Fibroblast of skin of abdomen (primary cell): ENCODE measurements around the gene FBXL14.
"Not testable (repeated sequence)": the region's sequence is repeated elsewhere in the genome, so short reads cannot be mapped to it uniquely, and the experiment has no call there.

Source experiments
- DNase-seq: peaks from one replicate; pipeline ENCODE4 v3.0.0-alpha.2; 2013

The FBXL14 gene

DNA sequence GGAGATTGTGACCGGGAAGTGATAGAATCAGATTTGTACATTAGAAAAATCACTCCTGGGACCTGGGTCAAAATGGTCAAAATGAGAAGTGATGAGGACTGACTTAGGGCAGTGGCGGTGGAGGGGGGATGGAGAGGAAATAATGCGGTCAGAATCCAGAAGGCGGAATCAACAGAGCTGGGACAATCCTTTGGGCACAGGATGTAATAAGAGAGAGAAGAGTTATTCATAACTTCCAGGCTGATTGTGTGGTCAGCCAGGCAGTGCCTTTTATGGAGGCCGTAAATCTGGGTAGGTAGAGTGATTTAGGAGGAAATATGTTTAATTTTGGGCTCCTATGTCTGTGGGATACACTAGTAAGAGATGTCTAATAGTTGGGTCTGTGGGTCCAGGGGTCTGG is 21.6 kb downstream of the FBXL14 start:
- no peak for DNase-seq

DNA sequence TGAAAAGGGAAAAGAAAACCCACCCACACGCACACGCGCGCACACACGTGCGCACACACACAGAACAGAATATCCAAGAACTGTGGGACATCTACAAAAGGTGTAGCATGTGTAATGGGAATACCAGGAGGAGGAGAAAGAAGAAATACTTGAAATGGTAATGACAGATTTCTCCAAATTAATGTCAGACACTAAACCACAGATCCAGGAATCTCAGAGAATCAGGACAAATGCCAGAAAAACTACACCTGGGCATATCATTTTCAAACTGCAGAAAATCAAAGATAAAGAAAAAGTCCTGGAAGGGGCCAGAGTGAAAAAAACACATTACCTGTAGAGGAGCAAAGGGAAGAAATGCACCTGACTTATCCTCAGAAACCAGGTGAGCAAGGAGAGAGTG is 26.5 kb downstream of the FBXL14 start:
- no peak for DNase-seq

DNA sequence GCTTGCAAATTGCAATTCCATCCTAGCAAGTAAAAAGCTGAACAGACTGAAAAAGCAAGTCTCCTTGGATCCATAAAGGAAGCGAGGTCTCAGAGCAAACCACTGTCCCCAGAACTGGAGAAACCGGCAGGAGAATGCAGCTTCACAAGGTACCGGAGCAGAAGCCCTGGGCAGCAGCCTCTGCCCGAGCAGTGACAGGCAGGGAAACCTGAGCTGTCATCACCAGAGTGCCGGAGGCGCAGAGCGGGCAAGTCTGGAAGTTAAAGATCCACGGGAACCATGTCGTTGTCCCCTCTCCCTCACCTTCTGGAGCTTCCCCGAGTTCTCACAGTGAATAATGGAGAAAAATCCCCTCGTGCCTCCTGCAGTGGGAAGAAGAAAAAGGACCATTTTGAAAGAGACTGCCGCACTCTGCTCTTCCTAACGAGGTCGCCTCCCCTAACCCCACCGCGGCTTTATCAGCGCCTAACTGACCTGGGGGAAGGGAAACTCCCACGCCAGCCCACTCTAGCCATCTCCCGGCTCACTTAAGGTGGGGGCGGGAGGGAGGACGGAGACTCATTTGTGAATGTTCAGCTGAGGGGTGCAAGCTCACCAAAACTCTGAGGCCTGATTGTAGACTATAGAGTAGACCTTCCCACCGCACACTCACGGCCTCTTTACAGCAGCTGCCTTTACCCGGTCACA is 27.8 kb downstream of the FBXL14 start:
- no peak for DNase-seq

DNA sequence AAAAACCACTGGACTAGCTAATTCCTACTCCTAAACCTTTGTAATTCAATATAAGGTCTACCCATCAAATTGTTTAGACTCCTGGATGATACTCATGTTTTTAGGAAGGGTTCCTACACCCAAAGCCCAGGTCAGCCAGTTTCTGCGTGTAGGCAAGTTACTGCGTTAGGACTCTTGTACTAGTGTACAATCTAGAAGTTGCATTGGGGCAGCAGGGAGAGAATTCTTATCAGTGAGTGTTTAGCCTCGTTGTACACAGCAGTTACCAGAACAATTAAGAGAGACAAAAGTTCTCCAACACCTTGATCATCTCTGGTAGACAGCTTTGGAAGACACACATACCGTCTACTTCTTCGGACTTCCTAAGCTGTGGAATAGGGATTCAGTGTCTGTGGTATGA is 29.2 kb downstream of the FBXL14 start:
- DNase-seq: no peak

DNA sequence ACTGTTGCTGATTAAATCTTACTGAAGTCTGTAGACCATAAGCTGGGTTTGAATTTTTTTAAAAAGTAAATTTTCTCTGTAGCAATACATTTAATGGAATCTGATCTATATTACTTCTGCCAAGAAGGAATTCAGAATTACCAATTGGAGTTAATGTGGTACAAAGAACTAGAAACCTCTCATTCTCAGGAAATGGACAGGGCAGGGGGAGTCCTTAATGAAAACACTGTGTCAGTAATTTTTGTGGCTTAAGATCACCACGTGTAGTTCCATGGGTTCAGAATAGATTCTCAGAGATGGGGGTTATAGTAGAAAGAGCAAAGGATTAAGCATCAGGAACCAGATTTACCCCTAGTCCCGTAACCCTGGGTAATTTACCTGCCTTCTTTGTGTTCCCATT is 30.3 kb downstream of the FBXL14 start:
- peak; percentile 62 for DNase-seq

DNA sequence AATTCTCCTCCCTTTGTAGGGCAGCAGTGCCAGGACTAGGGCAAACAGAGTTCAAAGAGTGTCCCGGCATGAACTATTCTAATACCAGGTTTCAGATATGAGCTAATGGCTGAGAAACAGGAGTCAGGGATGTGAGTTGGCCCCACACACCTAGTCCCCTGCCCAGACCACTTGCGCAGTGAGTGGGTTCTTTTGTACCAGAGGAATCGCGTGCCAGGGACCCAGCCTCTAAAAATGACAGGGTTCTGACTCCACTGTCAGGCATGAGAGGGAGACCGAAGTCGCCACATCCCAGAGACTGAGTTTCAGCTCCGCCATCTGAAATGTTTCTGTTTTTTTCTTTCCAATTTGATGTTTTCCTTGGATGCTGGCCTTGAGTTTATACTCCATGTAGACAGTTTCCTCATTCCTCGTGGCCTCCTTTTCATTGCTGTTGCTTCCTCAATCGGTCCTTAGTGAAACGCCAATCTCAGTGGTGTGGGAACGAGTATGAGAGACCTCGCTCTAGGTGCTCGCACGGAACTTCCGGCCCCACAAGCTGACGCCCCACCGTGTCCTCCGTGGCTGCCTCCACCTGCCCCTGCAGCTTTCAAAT is 31.5 kb downstream of the FBXL14 start:
- no peak for DNase-seq

DNA sequence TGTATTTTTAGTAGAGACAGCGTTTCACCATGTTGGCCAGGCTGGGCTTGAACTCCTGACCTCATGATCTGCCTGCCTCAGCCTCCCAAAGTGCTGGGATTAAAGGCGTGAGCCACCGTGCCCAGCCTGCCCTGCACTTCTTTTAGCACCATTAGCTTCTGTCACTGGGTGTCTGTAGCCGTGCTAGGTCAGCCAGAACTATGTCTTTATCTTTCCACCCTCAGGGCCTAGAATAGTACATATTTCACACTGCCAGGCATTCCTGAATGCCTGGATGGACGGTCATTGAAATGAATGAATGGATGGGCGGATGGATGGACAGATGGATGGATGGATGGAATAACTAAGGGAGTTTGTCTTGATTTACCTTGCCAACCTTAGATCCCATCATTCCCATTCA is 33.7 kb downstream of the FBXL14 start:
- DNase-seq: no peak

DNA sequence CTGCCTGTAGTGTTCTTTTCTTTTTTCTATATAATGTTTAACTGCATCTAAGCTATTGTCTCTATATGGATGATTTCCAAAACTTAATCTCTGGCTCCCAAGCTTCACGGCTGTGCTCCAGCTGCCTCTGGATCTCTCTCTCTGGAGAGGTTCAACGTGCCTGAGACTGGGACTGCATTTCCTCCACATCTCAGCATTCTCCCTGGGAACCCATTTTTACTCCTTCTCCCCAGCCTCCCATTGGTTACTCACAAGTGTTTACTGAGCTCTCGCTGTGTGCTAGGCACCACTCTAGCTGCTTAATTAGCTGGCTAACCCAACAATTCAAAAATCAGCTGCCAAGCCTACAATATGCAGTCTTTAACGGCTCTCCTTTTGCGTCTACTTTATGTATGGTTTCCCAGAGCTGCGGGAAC is 34.7 kb downstream of the FBXL14 start:
- DNase-seq: no peak

DNA sequence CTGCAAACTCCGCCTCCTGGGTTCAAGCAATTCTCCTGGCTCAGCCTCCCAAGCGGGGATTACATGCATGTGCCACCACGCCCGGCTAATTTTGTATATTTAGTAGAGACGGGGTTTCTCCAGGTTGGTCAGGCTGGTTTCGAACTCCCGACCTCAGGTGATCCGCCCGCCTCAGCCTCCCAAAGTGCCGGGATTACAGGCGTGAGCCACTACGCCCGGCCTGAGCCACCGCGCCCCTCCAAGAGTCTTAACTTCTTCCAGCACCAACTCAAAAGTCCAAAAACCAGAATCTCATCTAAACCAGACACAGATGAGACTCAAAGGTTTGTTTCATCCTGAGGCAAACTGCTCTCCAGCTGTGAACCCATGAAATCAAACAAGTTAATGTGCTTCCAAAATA is 36.3 kb downstream of the FBXL14 start:
- DNase-seq: not testable (repeated sequence)

DNA sequence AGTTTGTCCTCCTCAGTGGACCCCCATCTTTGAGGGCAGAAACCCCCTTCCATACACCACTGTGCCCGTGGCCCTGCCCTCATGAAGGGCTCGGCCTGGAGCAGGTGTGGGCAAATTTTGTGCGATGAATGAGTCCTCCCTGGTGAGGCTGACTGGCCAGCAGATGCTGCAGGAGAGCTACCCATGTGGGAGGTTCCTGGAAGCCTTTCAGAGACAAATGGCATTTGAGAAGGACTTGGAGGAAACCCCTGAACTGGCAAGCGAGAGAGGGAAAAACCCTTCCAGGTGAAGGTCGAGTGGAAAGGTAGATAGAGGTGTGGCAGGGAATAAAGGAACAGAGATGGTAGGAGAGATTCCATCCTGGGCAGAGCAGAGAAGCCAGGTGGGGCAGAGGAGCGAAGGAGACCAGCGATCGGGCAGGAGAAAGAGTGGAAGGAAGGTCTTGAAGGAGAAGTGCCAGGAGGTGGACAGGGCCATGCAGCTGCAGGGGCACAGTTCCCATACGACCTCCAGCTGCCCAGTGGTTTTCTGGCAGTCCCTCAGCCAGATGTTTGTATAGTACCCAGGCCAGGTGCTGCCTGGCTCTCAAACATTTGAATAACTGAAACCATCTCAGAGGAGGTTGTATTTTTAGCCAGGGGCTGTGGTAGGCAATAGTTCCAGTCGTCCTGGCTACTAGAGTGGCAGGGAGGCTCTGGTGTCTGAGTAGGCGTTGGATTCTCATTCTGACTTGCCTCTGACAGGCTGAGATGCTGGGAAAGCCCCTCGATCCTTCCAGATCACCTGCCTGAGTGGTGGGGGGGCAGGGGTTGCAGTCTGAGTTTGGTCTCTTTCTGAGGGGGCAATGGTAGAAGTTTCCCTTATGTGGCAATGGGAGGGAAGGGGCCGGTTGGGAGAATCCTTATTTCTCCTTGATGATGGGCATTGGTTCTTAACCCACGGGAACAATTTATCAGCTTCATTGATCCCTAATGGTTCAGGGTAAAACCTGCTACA is 40.1 kb downstream of the FBXL14 start:
- DNase-seq: no peak

DNA sequence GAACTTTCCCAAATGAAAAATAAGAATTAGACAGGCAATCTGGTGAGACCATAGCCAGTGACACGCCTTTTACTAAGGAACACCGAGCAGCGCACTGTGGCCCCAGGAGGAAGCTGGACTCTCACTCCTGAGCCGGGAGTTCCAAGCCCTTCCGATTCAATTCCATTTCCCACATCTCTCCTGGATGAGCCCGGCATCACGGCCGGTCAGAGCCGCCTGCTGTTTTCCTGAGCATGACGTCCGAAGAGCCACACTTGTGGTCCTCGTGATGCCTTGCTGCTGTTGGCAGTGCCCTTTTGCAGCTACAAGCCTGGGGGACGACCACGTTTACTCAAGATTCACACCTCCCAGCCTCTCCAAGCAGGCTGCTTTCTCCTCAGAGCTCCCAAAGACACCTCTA is 40.8 kb downstream of the FBXL14 start:
- DNase-seq: no peak

DNA sequence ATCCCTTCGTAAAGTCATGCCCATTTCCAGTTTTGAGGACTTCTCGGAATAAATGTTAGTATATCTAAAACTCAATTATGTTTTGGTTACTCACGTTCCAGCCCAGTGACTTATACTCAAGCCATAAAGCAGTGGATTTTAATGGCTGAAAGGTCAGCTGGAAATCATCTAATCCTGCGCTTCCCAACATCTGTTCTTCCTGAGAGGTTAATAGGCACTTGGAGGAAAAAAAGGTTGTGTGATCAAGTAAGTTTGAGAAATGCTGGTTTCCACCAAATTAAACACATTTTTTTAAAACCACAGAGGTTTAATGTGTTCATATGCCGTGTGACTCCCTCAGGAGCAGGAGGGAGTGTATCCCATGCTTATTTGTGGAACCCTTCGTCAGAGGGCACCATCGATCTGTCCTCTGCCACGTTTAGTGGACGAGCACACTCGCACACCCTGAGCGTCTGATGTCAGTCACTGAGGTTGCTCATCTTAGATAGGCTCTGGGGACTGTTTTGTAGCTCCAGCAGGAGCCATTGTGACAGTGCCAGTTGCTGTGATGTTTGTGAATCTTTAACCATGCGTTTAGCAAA is 41.4 kb downstream of the FBXL14 start:
- DNase-seq: peak; percentile 80

DNA sequence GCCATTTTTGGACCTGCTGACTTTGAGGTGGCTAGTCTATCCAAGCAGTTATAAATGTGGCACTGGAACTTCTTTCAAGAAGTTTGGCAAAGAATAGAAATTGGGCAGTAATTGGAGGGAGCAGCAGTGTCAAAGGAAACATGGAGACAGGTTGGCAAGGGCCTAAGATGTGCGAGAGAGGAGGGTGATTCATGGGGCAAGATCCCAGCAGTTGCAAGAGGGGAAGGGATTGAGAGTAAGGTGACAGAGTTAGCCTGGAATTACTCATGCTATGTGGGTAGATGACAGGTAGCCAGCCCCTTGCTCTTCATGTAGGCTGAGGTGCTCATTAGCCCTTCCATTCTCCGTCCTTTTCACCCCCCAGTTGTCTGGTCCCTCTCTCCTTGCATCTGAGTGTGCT is 42.2 kb downstream of the FBXL14 start:
- DNase-seq: no peak

DNA sequence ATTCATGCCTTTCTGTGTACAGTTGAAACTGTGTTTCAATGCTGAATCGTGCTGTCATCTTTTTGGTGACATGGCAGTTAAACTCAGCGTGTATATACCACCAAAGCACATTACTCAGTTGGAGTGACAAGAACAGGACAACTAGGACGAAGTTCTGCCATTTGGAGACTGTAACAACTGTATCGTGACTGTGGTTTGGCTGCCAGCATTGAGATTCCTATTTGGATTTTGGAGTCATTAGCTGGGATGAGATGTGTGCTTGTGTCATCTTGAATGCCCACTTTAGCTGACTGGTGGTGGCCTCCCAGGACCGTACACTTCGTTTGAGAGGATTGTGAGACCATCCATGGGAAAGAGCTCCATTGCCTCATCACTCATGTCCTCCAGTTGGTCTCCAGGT is 42.9 kb downstream of the FBXL14 start:
- no peak for DNase-seq

DNA sequence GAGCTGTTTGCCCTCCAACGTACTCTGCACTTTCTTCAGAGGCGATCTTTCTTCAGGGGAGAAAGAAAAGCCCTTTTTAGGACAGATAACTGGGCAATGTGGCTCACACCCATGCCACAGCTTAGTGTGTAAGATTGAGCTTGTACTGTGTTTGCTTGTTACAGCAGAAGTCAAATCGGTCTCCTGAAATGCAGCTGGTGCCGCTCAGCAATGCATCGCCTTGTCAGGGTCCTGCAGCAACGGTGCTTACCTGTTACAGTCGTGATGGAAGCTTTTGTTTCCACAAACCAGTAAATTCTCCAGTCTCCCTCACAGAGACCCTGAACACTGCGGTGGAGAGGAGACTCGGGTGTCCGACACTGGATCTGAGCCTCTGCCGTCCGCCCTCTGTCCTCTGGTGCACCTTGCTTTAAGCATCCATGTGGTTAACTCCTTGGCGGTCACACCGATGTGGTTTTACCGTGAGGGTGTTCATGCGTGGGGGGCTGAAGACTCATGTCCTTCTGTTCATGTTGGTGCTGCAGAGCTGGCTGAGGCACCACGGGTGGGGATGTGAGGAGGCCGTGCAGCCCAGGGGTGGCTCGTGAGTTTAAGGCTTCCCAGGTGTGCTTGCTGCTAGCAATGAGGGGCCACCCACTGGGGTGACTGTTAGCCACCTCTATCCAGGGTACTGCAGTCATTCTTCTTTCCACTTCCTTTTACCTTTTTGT is 47.3 kb downstream of the FBXL14 start:
- no peak for DNase-seq

DNA sequence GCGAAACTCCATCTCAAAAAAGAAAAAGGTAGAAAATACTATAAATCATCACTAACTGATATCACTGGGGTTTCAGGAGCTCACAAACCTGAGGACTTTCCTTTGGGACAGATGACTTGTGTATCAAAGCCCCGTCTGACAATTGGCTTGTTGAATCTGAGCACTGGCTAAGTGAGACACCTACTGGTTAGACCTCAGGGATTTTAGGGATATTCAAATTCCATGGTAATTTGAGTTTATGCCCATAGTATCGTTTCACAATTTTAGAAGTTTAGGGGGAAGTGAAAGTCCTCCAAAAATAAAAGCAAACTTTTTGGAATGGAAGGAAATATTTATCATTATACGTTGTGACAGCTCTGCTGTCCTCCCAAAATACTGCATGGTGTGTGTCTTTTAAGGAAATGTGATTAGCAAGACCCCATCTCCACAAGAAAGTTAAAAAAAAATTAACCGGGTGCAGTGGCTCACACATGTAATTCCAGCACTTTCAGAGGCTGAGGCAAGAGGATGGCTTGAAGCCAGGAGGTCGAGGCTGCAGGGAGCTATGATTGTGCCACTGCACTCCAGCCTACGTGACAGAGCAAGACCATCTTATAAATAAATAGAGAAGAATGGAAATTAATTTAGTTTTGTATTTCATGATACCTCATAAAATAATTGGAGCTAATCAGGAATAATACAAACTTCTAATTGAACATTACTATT is 49.2 kb downstream of the FBXL14 start:
- no peak for DNase-seq

DNA sequence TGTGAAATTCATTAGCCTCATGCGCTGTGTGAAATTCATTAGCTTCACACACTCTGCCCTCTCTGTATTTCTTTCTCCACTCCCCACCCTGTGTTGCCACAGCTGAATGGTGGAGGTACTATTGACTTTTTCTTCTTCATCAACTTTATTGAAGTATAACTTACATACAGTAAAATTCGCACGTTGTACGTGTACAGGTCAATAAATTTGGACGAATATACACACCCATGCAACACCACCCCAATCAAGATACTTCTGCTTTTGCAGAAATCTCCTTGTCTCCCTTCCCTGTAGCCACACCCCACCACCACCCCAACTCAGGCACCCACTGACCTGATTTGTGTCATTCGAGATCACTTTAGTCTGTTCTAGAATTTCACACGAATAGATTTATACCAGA is 51.8 kb downstream of the FBXL14 start:
- DNase-seq: no peak

DNA sequence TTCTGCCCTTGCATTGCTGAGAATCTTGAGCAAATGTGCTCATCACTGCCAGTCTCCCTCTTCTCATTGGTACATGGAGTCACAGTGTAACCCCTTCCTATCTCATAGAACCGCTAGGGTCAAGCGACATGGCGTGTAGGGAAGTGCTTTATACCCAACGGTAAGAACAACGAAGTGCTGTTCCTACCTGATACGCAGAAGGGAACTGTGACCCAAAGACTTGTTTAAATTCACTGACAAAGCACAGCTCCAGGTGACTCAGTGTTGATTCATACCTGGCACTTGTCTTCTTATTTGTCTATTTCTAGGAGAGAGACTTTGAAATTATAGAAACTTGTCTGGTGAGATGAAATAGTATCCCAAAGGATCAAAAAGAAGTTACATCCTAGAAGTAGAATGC is 53.7 kb downstream of the FBXL14 start:
- DNase-seq: no peak

DNA sequence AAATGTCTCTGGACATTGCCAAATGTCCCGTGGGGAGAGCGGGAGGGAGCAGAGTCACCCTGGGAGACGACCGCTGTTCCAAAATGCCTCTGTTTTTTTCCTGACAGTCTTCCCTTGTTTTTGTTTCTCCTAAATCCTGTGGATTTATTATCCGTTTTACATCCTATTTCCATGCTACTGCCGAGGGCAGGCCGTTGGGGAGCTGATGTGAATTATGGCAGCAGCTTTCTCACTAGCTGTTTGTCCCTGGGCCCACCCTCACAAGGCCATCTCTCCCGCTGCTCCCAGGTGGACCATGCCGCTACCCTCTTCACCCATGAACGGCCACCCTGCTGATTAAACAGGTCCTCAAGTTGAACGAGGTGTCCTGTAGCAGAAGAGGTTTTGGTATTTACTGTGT is 55.2 kb downstream of the FBXL14 start:
- DNase-seq: no peak

DNA sequence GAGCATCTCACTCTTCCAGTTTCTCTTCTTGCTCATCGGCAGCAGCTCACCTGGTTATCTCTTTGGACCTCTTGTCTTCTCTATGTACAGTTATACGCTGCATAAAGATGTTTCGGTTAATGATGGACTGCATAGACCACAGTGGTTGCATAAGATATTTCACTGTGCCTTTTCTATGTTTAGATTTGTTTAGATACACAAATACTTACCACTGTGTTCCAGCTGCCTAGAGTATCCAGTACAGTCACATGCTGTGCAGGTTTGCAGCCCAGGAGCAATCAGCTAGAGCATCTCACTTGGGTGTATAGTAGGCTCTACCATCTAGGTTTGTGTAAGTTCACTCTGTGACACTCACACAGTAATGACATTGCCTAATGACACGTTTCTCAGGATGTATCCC is 57.6 kb downstream of the FBXL14 start:
- no peak for DNase-seq

DNA sequence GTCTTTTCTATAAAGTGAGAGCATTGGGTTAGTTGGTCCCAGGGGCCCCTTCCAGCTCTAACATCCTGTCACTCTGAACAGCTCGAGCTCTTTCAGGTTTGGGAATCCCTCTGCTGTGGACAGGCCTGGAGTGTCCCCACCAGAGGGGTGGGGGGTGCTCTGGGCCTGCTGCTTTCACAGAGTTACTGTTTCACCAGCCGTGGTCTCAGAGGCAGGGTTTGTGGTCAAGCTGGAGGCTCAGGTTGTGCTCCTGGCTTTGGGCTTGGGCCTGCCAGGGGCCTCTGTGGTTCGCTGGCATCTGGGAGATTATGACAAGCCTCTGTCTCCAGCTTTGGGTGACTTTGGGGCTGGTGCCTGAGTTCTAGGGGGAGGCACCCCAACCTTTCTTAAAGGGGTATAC is 59.6 kb downstream of the FBXL14 start:
- no peak for DNase-seq
